ENCODE data around the gene SRP9.
"Not testable (repeated sequence)": the region's sequence is repeated elsewhere in the genome, so short reads cannot be mapped to it uniquely, and the experiment has no call there.

SRP9 gene

GRCh38 chr1:225774281-225775147 lies 3.1 kb upstream of the SRP9 start:
- no peak for DNase-seq (ENCODE audit: low read depth in 1 of 2, low spot score in 1 of 2)

- DNase-seq (ENCODE audit: low read depth in 1 of 2, low spot score in 1 of 2): no peak
These were observed 1.3 kb upstream of the SRP9 start for GRCh38 chr1:225776294-225776693.

- DNase-seq (ENCODE audit: low read depth in 1 of 2, low spot score in 1 of 2): no peak
These were observed 506 bp upstream of the SRP9 start for GRCh38 chr1:225777058-225777582.

GRCh38 chr1:225778337-225778669 lies 677 bp downstream of the SRP9 start:
- no peak for DNase-seq (ENCODE audit: low read depth in 1 of 2, low spot score in 1 of 2)

- not testable (repeated sequence) for DNase-seq (ENCODE audit: low read depth in 1 of 2, low spot score in 1 of 2)
These were observed 1.5 kb downstream of the SRP9 start for GRCh38 chr1:225779165-225779564.

GRCh38 chr1:225780134-225780533 lies 2.5 kb downstream of the SRP9 start:
- no peak for DNase-seq (ENCODE audit: low read depth in 1 of 2, low spot score in 1 of 2)

- DNase-seq (ENCODE audit: low read depth in 1 of 2, low spot score in 1 of 2): no peak
These were observed 3.0 kb downstream of the SRP9 start for GRCh38 chr1:225780630-225781029.

- DNase-seq (ENCODE audit: low read depth in 1 of 2, low spot score in 1 of 2): not testable (repeated sequence)
These were observed 11.5 kb downstream of the SRP9 start for GRCh38 chr1:225789142-225789541.

GRCh38 chr1:225794954-225795353 lies 17.3 kb downstream of the SRP9 start:
- DNase-seq (ENCODE audit: low read depth in 1 of 2, low spot score in 1 of 2): no peak

GRCh38 chr1:225796097-225796496 lies 18.5 kb downstream of the SRP9 start:
- DNase-seq (ENCODE audit: low read depth in 1 of 2, low spot score in 1 of 2): not testable (repeated sequence)

GRCh38 chr1:225801146-225801545 lies 23.5 kb downstream of the SRP9 start:
- DNase-seq (ENCODE audit: low read depth in 1 of 2, low spot score in 1 of 2): not testable (repeated sequence)

- no peak for DNase-seq (ENCODE audit: low read depth in 1 of 2, low spot score in 1 of 2)
These were observed 28.6 kb downstream of the SRP9 start for GRCh38 chr1:225806249-225806648.

GRCh38 chr1:225806736-225807135 lies 29.1 kb downstream of the SRP9 start:
- not testable (repeated sequence) for DNase-seq (ENCODE audit: low read depth in 1 of 2, low spot score in 1 of 2)

GRCh38 chr1:225808136-225808535 lies 30.5 kb downstream of the SRP9 start:
- DNase-seq (ENCODE audit: low read depth in 1 of 2, low spot score in 1 of 2): no peak

- peak; percentile 41 to 54 for DNase-seq (ENCODE audit: low read depth in 1 of 2, low spot score in 1 of 2)
These were observed 32.4 kb downstream of the SRP9 start, which contains the start of gene EPHX1 for GRCh38 chr1:225809842-225810578. TSS of gene EPHX1 (plus strand) at chr1:225810124. CDS start at chr1:225828730, 18,606 bp downstream.

- DNase-seq (ENCODE audit: low read depth in 1 of 2, low spot score in 1 of 2): not testable (repeated sequence)
These were observed 33.2 kb downstream of the SRP9 start for GRCh38 chr1:225810579-225811538.

- no peak for DNase-seq (ENCODE audit: low read depth in 1 of 2, low spot score in 1 of 2)
These were observed 34.2 kb downstream of the SRP9 start for GRCh38 chr1:225811622-225812487.

- no peak for DNase-seq (ENCODE audit: low read depth in 1 of 2, low spot score in 1 of 2)
These were observed 35.0 kb downstream of the SRP9 start for GRCh38 chr1:225812488-225813213.
